ENCODE data around the gene ZNF772.

The ZNF772 gene

GRCh38 chr19:57465680-57466381, 11.5 kb downstream of the ZNF772 start:
- peaks cover 27 to 62% (median 33%) of the 10 kb centered on the region in 5 experiments for H3K9me3 ChIP-seq (ENCODE audit: control extremely low read depth in 1 of 5, control insufficient read depth in 4 of 5, insufficient read depth in 2 of 5, low read depth in 1 of 5, low read length in 4 of 5)
- peak; percentile 40 to 70 (median 63) for DNase-seq

DNA sequence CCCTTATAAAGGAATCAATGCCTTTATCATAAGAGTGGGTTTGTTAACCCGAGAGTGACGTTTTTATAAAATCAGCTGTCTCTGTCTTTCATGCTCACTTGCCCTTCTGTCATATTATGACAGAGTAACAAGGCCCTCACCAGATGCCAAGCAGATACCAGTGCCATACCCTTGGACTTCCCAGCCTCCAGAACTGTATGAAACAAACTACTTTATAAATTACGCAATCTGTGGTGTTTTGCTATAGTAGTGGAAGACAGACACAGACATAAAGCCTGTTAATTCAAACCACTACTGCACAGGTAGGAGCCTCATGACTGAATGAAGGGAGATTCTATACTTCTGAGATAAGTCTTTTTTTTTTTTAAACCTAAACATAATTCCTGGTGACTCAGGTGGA, 25.1 kb downstream of the ZNF772 start:
- peaks cover 3 to 60% (median 32%) of the 10 kb centered on the region in 5 experiments for H3K9me3 ChIP-seq (ENCODE audit: control extremely low read depth in 1 of 5, control insufficient read depth in 4 of 5, insufficient read depth in 2 of 5, low read depth in 1 of 5, low read length in 4 of 5)
- H3K4me3 ChIP-seq (ENCODE audit: control insufficient read depth in 1 of 7, extremely low read depth in 1 of 7, insufficient read depth in 4 of 7, low read depth in 2 of 7, low read length in 6 of 7): no peak overlapping the region
- no peak overlapping the region for H3K27ac ChIP-seq (ENCODE audit: insufficient read depth in 1 of 2, low read depth in 1 of 2, low read length in 2 of 2, poor library complexity in 1 of 2, severe bottlenecking in 2 of 2)
- H3K4me1 ChIP-seq (ENCODE audit: control extremely low read depth in 1 of 4, control insufficient read depth in 4 of 4, insufficient read depth in 4 of 4, low read length in 3 of 4): no peaks in the 10 kb centered on the region
- no peaks in the 10 kb centered on the region for H3K27me3 ChIP-seq (replicated peaks in 2 of 5; ENCODE audit: control insufficient read depth in 4 of 5, insufficient read depth in 5 of 5, low read length in 4 of 5)
- DNase-seq: no peak
- WGBS (ENCODE audit: insufficient coverage): 92% methylated on average over 2 of the region's 3 CpGs
- ChIA-PET POLR2A (no interaction called here), CTCF (no interaction called here)
- H3K36me3 ChIP-seq (ENCODE audit: control insufficient read depth in 4 of 4, insufficient read depth in 4 of 4, low read length in 3 of 4): peaks cover 3 to 40% (median 5%) of the 10 kb centered on the region in 4 experiments

More at GRCh38 chr19:57465680-57466381, 11.5 kb downstream of the ZNF772 start:
- H3K4me1 ChIP-seq (ENCODE audit: control extremely low read depth in 1 of 4, control insufficient read depth in 4 of 4, insufficient read depth in 4 of 4, low read length in 3 of 4): no peaks in the 10 kb centered on the region
- POLR2A ChIA-PET: no interaction called here
- 72% methylated on average over 5 of the region's 5 CpGs for WGBS (ENCODE audit: insufficient coverage)
- H3K27ac ChIP-seq (ENCODE audit: insufficient read depth in 1 of 2, low read depth in 1 of 2, low read length in 2 of 2, poor library complexity in 1 of 2, severe bottlenecking in 2 of 2): no peak overlapping the region
- peaks cover 4 to 29% (median 8%) of the 10 kb centered on the region in 4 experiments for H3K36me3 ChIP-seq (ENCODE audit: control insufficient read depth in 4 of 4, insufficient read depth in 4 of 4, low read length in 3 of 4)
- no peaks in the 10 kb centered on the region for H3K27me3 ChIP-seq (replicated peaks in 2 of 5; ENCODE audit: control insufficient read depth in 4 of 5, insufficient read depth in 5 of 5, low read length in 4 of 5)
- CTCF ChIA-PET: interaction anchor here (1.3 kb wide), 1 partner anchor 15 kb away, joined by 3 read pairs; no protein-coding TSS in a partner anchor
- H3K4me3 ChIP-seq (ENCODE audit: control insufficient read depth in 1 of 7, extremely low read depth in 1 of 7, insufficient read depth in 4 of 7, low read depth in 2 of 7, low read length in 6 of 7): peak overlapping the region in 1 of 7 experiments; percentile 11

DNA sequence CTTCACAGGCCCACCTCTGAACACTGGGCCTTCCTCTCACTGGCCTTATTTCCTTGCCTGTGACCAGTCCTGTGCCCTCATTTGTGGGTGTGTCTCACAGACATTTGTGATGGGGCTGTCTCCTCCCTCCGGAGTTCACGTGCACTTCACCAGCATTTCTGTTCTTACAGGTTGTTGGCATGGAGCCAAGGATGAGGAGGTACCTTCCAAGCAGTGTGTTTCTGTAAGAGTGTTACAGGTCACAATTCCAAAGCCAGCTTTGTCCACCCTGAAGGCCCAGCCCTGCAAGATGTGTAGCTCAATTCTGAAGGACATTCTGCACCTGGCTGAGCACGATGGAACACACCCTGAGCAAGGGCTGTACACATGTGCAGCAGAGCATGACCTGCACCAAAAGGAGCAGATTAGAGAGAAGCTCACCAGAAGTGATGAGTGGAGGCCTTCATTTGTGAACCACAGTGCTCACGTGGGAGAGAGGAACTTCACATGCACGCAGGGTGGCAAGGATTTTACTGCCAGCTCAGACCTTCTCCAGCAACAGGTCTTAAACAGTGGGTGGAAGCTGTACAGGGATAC, 34.2 kb downstream of the ZNF772 start:
- Histone ChIP-seq H3K4me3 (ENCODE audit: control insufficient read depth in 1 of 7, extremely low read depth in 1 of 7, insufficient read depth in 4 of 7, low read depth in 2 of 7, low read length in 6 of 7) (peak overlapping the region in 1 of 7 experiments; percentile 6), H3K27ac (ENCODE audit: insufficient read depth in 1 of 2, low read depth in 1 of 2, low read length in 2 of 2, poor library complexity in 1 of 2, severe bottlenecking in 2 of 2) (no peak overlapping the region), H3K27me3 (replicated peaks in 2 of 5; ENCODE audit: control insufficient read depth in 4 of 5, insufficient read depth in 5 of 5, low read length in 4 of 5) (no peaks in the 10 kb centered on the region), H3K9me3 (ENCODE audit: control extremely low read depth in 1 of 5, control insufficient read depth in 4 of 5, insufficient read depth in 2 of 5, low read depth in 1 of 5, low read length in 4 of 5) (peaks cover 4 to 78% (median 55%) of the 10 kb centered on the region in 5 experiments), H3K36me3 (ENCODE audit: control insufficient read depth in 4 of 4, insufficient read depth in 4 of 4, low read length in 3 of 4) (peaks cover 22 to 76% (median 57%) of the 10 kb centered on the region in 4 experiments), H3K4me1 (ENCODE audit: control extremely low read depth in 1 of 4, control insufficient read depth in 4 of 4, insufficient read depth in 4 of 4, low read length in 3 of 4) (no peaks in the 10 kb centered on the region)
- peak in 1 of 3 donors; percentile 9 for DNase-seq
- ChIA-PET CTCF (no interaction called here), POLR2A (no interaction called here)
- 94% methylated on average over 5 of the region's 5 CpGs for WGBS (ENCODE audit: insufficient coverage)

GRCh38 chr19:57441979-57442752, 35.2 kb downstream of the ZNF772 start:
- H3K4me1 ChIP-seq (ENCODE audit: control extremely low read depth in 1 of 4, control insufficient read depth in 4 of 4, insufficient read depth in 4 of 4, low read length in 3 of 4): no peaks in the 10 kb centered on the region
- H3K4me3 ChIP-seq (ENCODE audit: control insufficient read depth in 1 of 7, extremely low read depth in 1 of 7, insufficient read depth in 4 of 7, low read depth in 2 of 7, low read length in 6 of 7): no peak overlapping the region
- H3K27ac ChIP-seq (ENCODE audit: insufficient read depth in 1 of 2, low read depth in 1 of 2, low read length in 2 of 2, poor library complexity in 1 of 2, severe bottlenecking in 2 of 2): no peak overlapping the region
- 96% methylated on average over 4 of the region's 7 CpGs for WGBS (ENCODE audit: insufficient coverage)
- no peak for DNase-seq
- H3K36me3 ChIP-seq (ENCODE audit: control insufficient read depth in 4 of 4, insufficient read depth in 4 of 4, low read length in 3 of 4): peaks cover 22 to 81% (median 61%) of the 10 kb centered on the region in 4 experiments
- H3K9me3 ChIP-seq (ENCODE audit: control extremely low read depth in 1 of 5, control insufficient read depth in 4 of 5, insufficient read depth in 2 of 5, low read depth in 1 of 5, low read length in 4 of 5): peaks cover 4 to 76% (median 57%) of the 10 kb centered on the region in 5 experiments
- no peaks in the 10 kb centered on the region for H3K27me3 ChIP-seq (replicated peaks in 2 of 5; ENCODE audit: control insufficient read depth in 4 of 5, insufficient read depth in 5 of 5, low read length in 4 of 5)
- CTCF ChIA-PET: no interaction called here
- POLR2A ChIA-PET: no interaction called here

DNA sequence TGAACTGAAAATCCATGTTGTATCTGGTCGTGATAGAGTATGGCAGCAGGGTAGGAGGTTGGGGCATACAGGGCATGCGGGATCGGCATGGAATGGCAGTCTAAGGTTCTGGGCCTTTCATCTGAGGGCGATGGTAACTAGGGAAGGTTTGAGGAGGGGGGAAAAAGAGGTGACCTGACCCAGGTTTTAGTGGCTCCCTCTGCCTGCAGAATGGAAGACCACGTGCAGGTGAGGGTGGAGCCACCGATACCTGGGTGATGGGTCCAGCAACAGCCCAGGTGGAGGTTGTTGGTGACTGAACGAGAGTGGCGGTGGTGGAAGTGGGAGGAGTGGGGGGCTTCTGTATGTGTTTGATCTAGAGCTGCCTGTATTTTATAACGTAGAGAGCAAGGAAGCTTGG, 38.4 kb downstream of the ZNF772 start:
- no peaks in the 10 kb centered on the region for H3K27me3 ChIP-seq (replicated peaks in 2 of 5; ENCODE audit: control insufficient read depth in 4 of 5, insufficient read depth in 5 of 5, low read length in 4 of 5)
- H3K36me3 ChIP-seq (ENCODE audit: control insufficient read depth in 4 of 4, insufficient read depth in 4 of 4, low read length in 3 of 4): peaks cover 16 to 55% (median 42%) of the 10 kb centered on the region in 4 experiments
- no peak overlapping the region for H3K27ac ChIP-seq (ENCODE audit: insufficient read depth in 1 of 2, low read depth in 1 of 2, low read length in 2 of 2, poor library complexity in 1 of 2, severe bottlenecking in 2 of 2)
- no peak overlapping the region for H3K4me3 ChIP-seq (ENCODE audit: control insufficient read depth in 1 of 7, extremely low read depth in 1 of 7, insufficient read depth in 4 of 7, low read depth in 2 of 7, low read length in 6 of 7)
- H3K9me3 ChIP-seq (ENCODE audit: control extremely low read depth in 1 of 5, control insufficient read depth in 4 of 5, insufficient read depth in 2 of 5, low read depth in 1 of 5, low read length in 4 of 5): peaks cover 0 to 49% (median 39%) of the 10 kb centered on the region in 5 experiments
- ChIA-PET CTCF (no interaction called here), POLR2A (no interaction called here)
- H3K4me1 ChIP-seq (ENCODE audit: control extremely low read depth in 1 of 4, control insufficient read depth in 4 of 4, insufficient read depth in 4 of 4, low read length in 3 of 4): peaks cover 4 to 20% (median 14%) of the 10 kb centered on the region in 4 experiments
- WGBS (ENCODE audit: insufficient coverage): 80% methylated on average over 8 of the region's 9 CpGs
- DNase-seq: no peak

DNA sequence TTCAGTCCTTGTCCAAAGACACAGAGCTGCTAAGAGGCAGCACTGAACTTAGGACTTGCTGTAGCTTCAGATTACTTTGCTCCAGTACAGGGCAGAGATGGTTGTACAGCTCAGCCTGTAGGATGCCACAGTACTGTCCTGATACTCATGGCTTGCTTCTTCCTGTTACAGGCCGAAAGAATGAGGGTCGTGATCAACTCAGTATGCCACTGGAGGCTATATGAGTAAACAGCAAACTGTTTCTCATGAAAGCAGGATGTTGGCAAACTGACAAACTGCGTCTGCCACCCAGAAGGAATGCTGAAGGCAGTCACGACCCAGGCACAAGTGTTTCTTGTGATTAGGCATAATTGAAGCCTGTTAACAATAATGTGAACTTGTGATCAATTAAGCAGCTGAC, 39.4 kb downstream of the ZNF772 start:
- Histone ChIP-seq H3K27ac (ENCODE audit: insufficient read depth in 1 of 2, low read depth in 1 of 2, low read length in 2 of 2, poor library complexity in 1 of 2, severe bottlenecking in 2 of 2) (no peak overlapping the region), H3K36me3 (ENCODE audit: control insufficient read depth in 4 of 4, insufficient read depth in 4 of 4, low read length in 3 of 4) (peaks cover 9 to 45% (median 32%) of the 10 kb centered on the region in 4 experiments), H3K27me3 (replicated peaks in 2 of 5; ENCODE audit: control insufficient read depth in 4 of 5, insufficient read depth in 5 of 5, low read length in 4 of 5) (no peaks in the 10 kb centered on the region), H3K9me3 (ENCODE audit: control extremely low read depth in 1 of 5, control insufficient read depth in 4 of 5, insufficient read depth in 2 of 5, low read depth in 1 of 5, low read length in 4 of 5) (peaks cover 0 to 39% (median 30%) of the 10 kb centered on the region in 5 experiments), H3K4me1 (ENCODE audit: control extremely low read depth in 1 of 4, control insufficient read depth in 4 of 4, insufficient read depth in 4 of 4, low read length in 3 of 4) (peaks cover 4 to 20% (median 14%) of the 10 kb centered on the region in 4 experiments), H3K4me3 (ENCODE audit: control insufficient read depth in 1 of 7, extremely low read depth in 1 of 7, insufficient read depth in 4 of 7, low read depth in 2 of 7, low read length in 6 of 7) (no peak overlapping the region)
- ChIA-PET CTCF (interaction anchor here (1.2 kb wide), 1 partner anchor 12 kb away, joined by 4 read pairs; no protein-coding TSS in a partner anchor), POLR2A (no interaction called here)
- WGBS (ENCODE audit: insufficient coverage): 90% methylated on average over 3 of the region's 4 CpGs
- DNase-seq: no peak

Measured in common myeloid progenitor, CD34-positive (primary cell).